ENCODE results near the gene SNRNP27.

Gene SNRNP27

DNA sequence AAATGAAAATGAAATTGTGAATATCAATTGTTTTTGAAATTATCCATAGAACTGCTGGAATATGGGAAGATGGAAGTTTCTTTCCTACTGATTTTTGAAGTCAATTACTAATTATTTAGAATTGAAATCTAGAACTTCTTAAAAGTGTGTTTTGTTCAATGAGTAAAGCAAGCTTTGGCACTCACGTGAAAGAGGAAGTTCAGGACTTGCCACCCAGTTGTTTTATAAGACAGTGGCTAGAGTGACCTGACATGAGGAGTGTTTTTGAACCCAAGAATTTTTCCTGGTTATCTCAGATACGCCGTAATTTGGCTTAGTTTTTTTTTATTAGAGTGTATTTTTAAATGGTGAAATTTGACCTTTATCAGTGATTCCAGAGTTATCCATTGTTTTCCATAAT is 24.6 kb downstream of the SNRNP27 start:
- no peak for TF ChIP-seq ZFX (IDR thresholded peaks at IDR 0.05)
- TF ChIP-seq, protein P1, sequence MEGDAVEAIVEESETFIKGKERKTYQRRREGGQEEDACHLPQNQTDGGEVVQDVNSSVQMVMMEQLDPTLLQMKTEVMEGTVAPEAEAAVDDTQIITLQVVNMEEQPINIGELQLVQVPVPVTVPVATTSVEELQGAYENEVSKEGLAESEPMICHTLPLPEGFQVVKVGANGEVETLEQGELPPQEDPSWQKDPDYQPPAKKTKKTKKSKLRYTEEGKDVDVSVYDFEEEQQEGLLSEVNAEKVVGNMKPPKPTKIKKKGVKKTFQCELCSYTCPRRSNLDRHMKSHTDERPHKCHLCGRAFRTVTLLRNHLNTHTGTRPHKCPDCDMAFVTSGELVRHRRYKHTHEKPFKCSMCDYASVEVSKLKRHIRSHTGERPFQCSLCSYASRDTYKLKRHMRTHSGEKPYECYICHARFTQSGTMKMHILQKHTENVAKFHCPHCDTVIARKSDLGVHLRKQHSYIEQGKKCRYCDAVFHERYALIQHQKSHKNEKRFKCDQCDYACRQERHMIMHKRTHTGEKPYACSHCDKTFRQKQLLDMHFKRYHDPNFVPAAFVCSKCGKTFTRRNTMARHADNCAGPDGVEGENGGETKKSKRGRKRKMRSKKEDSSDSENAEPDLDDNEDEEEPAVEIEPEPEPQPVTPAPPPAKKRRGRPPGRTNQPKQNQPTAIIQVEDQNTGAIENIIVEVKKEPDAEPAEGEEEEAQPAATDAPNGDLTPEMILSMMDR (conservative IDR thresholded peaks at IDR 0.05), result no peak
- no peak overlapping the region for H3K27ac ChIP-seq

DNA sequence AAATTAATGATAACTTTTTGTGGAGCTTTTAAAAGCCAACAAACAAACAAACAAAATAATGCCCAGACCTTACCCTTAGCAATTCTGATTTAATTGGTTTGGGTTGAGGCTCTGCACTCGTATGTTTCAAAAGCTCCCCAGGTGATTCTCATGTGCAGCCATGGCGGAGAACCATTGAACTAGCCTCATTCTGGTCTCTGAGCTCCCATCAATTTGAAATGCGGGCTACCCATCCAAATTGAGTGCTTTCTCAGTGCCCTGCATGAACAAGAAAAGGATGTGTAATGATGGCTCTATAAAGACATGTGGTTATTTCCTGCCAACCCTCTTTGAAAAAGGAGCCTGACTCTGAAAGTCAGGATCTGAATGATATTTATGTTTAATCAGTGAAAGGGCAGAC is 29.4 kb downstream of the SNRNP27 start:
- no peak overlapping the region for H3K27ac ChIP-seq

DNA sequence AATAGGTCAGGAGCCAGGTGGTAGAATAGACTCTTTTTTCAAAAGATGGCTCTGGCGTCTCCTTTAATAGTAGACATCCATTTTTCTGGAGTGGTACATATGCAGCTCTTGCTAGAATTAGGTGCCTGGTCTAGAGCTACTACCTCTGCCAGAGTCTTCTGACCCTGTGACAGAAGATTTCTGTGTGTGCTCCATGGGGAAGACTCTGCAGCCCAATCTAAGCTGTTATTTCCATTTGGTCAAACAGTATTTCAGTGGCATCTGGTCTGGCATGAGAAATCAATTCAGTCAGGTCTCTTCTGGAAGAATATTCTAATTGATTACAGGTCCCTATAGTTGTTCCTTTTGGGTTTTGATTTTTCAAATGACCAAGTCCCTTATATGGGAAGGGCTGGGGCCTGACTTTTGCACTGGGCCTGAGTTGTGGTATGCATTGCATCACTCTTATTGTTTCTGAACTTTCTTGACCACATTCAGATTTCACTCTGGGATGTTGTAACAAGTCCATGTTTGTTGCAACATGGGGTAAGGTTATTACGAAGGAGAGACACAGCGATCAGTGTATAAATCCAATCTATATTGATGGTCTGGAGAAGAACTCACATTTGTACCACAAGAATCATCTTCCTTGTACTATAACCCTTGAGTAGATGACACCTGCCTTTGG is 33.2 kb downstream of the SNRNP27 start:
- TF ChIP-seq, protein P1 (conservative IDR thresholded peaks at IDR 0.05), result no peak
- TF ChIP-seq ZFX (IDR thresholded peaks at IDR 0.05), result no peak
- no peak overlapping the region for H3K27ac ChIP-seq

More for the DNA sequence above, 29.4 kb downstream of the SNRNP27 start:
- no peak for TF ChIP-seq ZFX (IDR thresholded peaks at IDR 0.05)
- TF ChIP-seq, protein P1 (conservative IDR thresholded peaks at IDR 0.05), result no peak

DNA sequence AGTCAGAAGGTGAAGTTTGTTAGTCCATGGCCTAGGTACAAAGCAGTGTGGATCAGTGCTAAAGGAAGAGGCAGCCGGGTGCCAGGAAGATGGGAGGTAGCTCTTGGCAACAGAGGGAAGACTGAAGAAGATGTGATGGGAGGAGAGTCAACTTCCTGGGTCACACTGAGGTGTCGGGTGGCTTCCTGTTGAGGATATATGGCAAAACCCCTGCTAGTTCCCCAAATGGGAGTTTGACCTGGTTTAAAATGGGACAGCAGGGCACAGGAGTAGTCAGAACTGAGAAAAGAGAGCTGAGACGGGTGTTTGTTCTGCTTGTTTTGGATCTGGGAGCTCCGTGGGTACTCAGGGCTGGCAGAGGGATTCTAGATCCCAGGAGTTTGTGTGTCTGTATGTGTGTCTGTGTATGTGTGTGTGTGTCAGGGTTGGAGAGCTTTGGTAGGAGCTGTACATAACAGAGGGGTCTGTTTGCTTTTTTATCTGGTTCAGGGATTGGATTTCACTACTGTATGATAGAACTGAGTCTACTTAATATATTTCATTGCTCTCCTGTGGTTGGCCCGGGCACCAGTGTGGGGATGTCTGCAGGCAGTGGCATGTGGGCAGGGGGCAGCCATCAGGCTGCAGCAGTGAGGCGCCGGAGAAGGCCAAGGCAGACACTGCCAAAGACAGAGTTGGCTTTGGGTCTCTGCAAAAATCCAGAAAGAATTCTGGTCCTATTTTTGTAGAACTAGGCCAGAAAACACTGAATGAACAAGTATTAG is 38.3 kb downstream of the SNRNP27 start:
- TF ChIP-seq, protein P1 (conservative IDR thresholded peaks at IDR 0.05), result no peak
- TF ChIP-seq ZFX (IDR thresholded peaks at IDR 0.05), result no peak
- no peak overlapping the region for H3K27ac ChIP-seq

DNA sequence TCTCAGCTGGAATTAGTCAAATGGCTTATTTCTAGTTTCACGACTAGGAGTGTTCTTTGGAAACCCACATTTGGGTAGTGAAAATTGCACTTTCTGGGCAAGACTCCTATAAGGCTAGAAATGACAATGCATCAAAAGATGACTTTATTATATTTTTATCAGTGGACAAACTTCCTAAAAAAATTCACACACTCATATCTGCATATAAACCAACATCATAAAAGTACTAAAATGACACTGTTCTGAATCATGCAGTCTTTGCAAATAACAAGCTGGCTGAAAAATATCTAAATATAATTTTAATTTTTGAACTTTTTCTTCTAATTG is 38.8 kb downstream of the SNRNP27 start:
- no peak overlapping the region for H3K27ac ChIP-seq
- TF ChIP-seq ZFX (IDR thresholded peaks at IDR 0.05), result no peak
- TF ChIP-seq, protein P1 (conservative IDR thresholded peaks at IDR 0.05), result no peak

DNA sequence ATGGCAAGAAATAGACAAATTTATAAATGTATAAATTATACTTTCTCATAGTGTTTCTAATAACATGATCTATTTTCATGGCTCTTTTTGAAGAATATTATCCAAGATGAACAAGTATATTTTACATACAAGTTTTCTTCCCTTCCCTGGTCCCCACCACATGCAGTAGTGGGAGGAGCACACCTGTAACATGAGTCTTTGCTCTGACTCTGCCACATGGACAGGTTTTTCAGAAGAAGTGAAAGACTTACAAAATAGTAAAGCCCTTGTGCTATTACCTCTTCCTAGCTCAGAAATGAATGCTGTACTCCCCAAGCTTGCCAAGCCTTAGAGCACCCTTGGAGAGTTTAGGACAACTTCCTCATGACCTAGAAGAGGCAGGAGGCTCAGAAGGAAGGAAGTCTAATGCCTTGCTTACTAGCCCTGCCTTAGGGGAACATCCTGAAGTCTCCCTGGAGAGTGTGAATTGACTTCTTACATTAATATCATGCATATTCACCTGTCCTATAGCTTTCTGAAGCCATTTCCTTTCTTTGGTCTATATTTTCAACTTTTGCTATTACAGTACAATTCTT is 39.6 kb downstream of the SNRNP27 start:
- no peak overlapping the region for H3K27ac ChIP-seq
- TF ChIP-seq, protein P1 (conservative IDR thresholded peaks at IDR 0.05), result no peak
- TF ChIP-seq ZFX (IDR thresholded peaks at IDR 0.05), result no peak

Data from C4-2B (cell line).